Measurements from ENCODE around the gene MYO5B. TPM values are rescaled to one million over a fixed set of nuclear protein-coding genes. Genes with fewer than 3 reads are reported as not detected.

MYO5B gene
- 6.5 TPM for total RNA-seq

DNA sequence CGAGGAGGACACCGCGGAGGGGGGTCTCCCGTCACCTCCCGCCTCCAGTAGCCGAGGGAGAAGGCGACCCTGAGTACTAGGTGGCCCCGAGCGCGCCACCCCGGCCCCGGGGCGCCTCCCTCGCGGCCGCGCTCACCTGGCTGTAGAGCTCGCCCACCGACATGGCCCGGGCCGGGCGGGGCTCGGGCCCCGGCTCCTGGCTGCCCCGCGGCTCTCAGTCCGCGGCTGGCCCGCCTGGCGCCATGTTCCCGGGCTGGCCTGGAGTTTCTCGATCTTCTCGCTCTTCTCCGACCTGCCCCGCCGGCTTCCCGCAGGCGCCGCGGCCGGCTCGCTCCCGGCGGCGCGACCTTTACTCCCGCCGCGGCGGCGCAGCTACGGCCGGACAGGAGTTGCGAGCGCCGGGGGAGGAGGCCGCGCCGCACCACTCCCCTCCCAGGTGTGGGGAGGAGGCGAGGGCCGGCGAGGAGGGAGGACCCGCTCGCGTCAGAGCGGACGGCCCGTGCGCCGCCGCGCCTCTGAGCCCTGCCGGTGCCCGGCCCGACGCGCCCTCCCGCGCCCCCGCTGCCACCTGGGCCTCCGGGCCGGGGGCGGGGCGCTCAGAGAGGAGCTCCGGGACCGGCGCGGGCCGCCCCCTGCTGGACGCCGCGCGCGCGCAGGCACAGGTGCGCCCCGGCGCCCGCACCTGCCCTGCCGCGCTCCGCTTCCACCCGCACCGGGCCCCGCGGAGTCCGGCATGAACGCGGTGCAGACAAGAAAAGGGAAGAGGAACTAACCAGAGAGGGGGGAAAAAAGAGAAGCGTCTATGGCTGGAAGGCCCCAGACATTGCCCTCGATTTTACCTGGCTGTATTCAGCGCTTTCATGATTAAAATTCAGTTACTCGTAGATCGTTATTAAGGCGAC, at the start of gene MYO5B:
TSS of gene MYO5B (minus strand) at position 517 of the 902 bp plus-strand sequence. CDS start at position 163, 354 bp downstream.

DNA sequence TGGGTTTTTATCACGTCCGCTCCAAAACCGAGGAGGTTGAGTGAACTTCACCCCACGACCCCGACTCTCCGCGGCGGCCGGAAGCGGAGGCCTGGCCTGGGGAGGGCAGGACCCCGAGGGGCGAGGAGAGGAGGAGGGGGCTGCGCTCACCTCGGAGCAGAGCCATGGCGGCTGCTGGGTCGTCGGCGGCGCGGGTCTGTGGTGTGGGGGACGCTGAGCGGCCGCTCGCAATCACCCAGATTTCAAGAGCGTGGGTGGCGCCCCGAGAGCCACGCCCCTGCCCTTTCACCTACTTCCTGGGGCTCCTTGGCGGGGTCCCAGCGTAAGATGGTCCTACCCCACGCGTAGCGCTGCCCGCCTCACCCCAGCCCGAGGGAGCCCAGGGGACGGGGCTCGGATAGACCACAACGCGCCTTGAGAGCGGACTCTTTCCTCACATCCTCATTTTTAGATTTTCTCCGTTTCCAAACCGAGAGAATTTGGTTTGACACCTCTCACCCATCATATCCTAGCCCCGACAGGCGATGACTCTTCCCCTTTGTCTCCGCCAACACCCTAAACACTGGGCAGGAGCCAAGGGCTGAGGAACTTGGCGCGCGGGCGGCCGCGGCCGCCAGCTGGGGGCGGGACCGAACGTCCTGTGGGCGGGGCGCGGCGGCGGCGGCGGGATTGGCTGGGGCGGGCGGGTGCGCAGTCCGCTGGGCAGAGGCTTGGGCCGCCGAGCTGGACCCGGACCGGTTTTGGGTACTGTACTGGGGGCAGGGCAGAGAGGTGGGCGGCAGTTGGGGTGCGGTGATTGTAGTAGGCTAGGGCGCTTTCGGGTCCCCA, 381.4 kb downstream of the MYO5B start, which contains the start of gene ACAA2:
TSS of gene ACAA2 (minus strand) at position 215 of the 828 bp plus-strand sequence. CDS start at position 166, 49 bp downstream.

Small RNA genes within 50 kb of the gene (small RNA-seq; reads per million reads assigned to genes)
- not detected for gene RF00019
- not detected for gene RF00283
- gene RN7SL310P: not detected
- not detected for gene RNA5SP457
- gene SCARNA17: not detected

Other genes starting within 250 kb of the MYO5B start
- gene CFAP53, start 71.3 kb upstream of the MYO5B start, total RNA-seq: 3.2 TPM
- gene MBD1, start 86.4 kb upstream of the MYO5B start, total RNA-seq: 47.3 TPM
- gene CXXC1, start 92.5 kb upstream of the MYO5B start, total RNA-seq: 46.1 TPM
- 5.5 TPM for gene SKA1, start 179.9 kb upstream of the MYO5B start, total RNA-seq

Measured in diencephalon (tissue), 1 donor.